IMR-90 (cell line): Measurements from ENCODE around the gene BCAS3. TPM values are rescaled to one million over a fixed set of nuclear protein-coding genes. Genes with fewer than 3 reads are reported as not detected.

Experiments used
- ATAC-seq: fragments of 200-7000 bp; cut with Tn5 transposase; 2 replicates; pipeline ENCODE4 v1.9.1; 2020; ENCODE audit warnings: low read depth, mild to moderate bottlenecking, moderate library complexity
- BruUV-seq: library from RNA; stranded (reverse); fragments of 400-500 nt; replicated peaks from 2 replicates; lab custom pipeline; 2021; lab: Mats Ljungman, UMichigan
- CTCF ChIA-PET: fragments of 300-600 bp; formaldehyde crosslinking; extraction: SDS; loops from one replicate; lab custom pipeline; 2021; ENCODE audit warnings: antibody characterized with exemption; lab: Yijun Ruan, JAX
- POLR2A ChIA-PET: fragments of 300-600 bp; sonication (Branson Sonifier 250); formaldehyde crosslinking; loops from one replicate; lab custom pipeline; 2022; ENCODE audit warnings: antibody characterized with exemption; ENCODE audit not compliant: unreplicated experiment; lab: Charles Lee
- DNase-seq: peaks from one replicate; pipeline ENCODE4 v3.0.0; 2013
- H2AFZ ChIP-seq: replicated peaks from 2 replicates; pipeline ENCODE3; 2013; ENCODE audit warnings: low read length, mild to moderate bottlenecking; ENCODE audit not compliant: poor library complexity
- H2AK5ac ChIP-seq: 2 replicates; pipeline ENCODE4 v1.6.1; 2013; ENCODE audit warnings: low read depth, low read length, inconsistent platforms
- H2AK9ac ChIP-seq: replicated peaks from 2 replicates; pipeline ENCODE3; 2013; ENCODE audit warnings: mild to moderate bottlenecking, low read depth, low read length, moderate library complexity; ENCODE audit not compliant: poor library complexity
- H2BK120ac ChIP-seq: 2 replicates; pipeline ENCODE4 v1.6.1; 2013; ENCODE audit warnings: low read depth, low read length, inconsistent platforms
- H2BK15ac ChIP-seq: 3 replicates; pipeline ENCODE4 v1.6.1; 2013; ENCODE audit warnings: low read depth, low read length, inconsistent platforms
- H2BK20ac ChIP-seq: 2 replicates; pipeline ENCODE4 v1.6.1; 2013; ENCODE audit warnings: low read depth, mild to moderate bottlenecking, inconsistent platforms, low read length, moderate library complexity
- H2BK5ac ChIP-seq: 2 replicates; pipeline ENCODE4 v1.6.1; 2013; ENCODE audit warnings: mild to moderate bottlenecking, low read depth, low read length, inconsistent platforms; ENCODE audit not compliant: poor library complexity, severe bottlenecking
- H3K14ac ChIP-seq: replicated peaks from 2 replicates; pipeline ENCODE4 v1.6.1; 2013; ENCODE audit warnings: low read depth, low read length, inconsistent platforms
- H3K18ac ChIP-seq: 2 replicates; pipeline ENCODE4 v1.6.1; 2013; ENCODE audit warnings: low read depth, low read length, control low read depth
- H3K23ac ChIP-seq: 2 replicates; pipeline ENCODE4 v1.6.1; 2013; ENCODE audit warnings: low read depth, low read length, inconsistent platforms
- H3K27ac ChIP-seq: 2 replicates; pipeline ENCODE4 v1.5.1; 2013; ENCODE audit warnings: mild to moderate bottlenecking, control low read depth, low read length; ENCODE audit not compliant: insufficient read depth
- H3K27me3 ChIP-seq: 2 replicates; pipeline ENCODE4 v1.6.1; 2013; ENCODE audit warnings: low read length; ENCODE audit not compliant: control insufficient read depth, insufficient read depth
- H3K36me3 ChIP-seq: 2 replicates; pipeline ENCODE4 v1.6.1; 2013; ENCODE audit warnings: low read length, mixed read lengths; ENCODE audit not compliant: control insufficient read depth, insufficient read depth
- H3K4ac ChIP-seq: 2 replicates; pipeline ENCODE4 v1.6.1; 2013; ENCODE audit warnings: low read depth, low read length, inconsistent platforms
- H3K4me1 ChIP-seq: 2 replicates; pipeline ENCODE4 v1.6.1; 2013; ENCODE audit warnings: low read length, mixed read lengths; ENCODE audit not compliant: control insufficient read depth, insufficient read depth
- H3K4me2 ChIP-seq: 2 replicates; pipeline ENCODE4 v1.6.1; 2013; ENCODE audit warnings: low read depth, mild to moderate bottlenecking, control low read depth, low read length, moderate library complexity
- H3K4me3 ChIP-seq: 2 replicates; pipeline ENCODE4 v1.5.1; 2013; ENCODE audit warnings: low read depth, mild to moderate bottlenecking, control low read depth, low read length, moderate library complexity; ENCODE audit not compliant: insufficient read depth
- H3K56ac ChIP-seq: 2 replicates; pipeline ENCODE4 v1.6.1; 2013; ENCODE audit warnings: low read length, inconsistent platforms; ENCODE audit not compliant: insufficient read depth; ENCODE audit errors: extremely low read depth
- H3K79me1 ChIP-seq, 2 experiments: 2 replicates each; pipeline ENCODE4 v1.6.1; 2013; ENCODE audit warnings: low read length in 2 of 2, inconsistent platforms in 1 of 2, low read depth in 1 of 2
- H3K9ac ChIP-seq: 2 replicates; pipeline ENCODE4 v1.6.1; 2013; ENCODE audit warnings: low read depth, low read length, control low read depth
- H3K9me1 ChIP-seq: 2 replicates; pipeline ENCODE4 v1.6.1; 2013; ENCODE audit warnings: low read length, inconsistent platforms; ENCODE audit not compliant: insufficient read depth
- H3K9me3 ChIP-seq: 2 replicates; pipeline ENCODE4 v1.6.1; 2013; ENCODE audit warnings: low read length; ENCODE audit not compliant: control insufficient read depth, insufficient read depth
- H4K20me1 ChIP-seq: 2 replicates; pipeline ENCODE4 v1.6.1; 2013; ENCODE audit warnings: low read length, inconsistent platforms; ENCODE audit not compliant: insufficient read depth
- H4K5ac ChIP-seq: 2 replicates; pipeline ENCODE4 v1.6.1; 2013; ENCODE audit warnings: mild to moderate bottlenecking, low read depth, low read length, control low read depth
- H4K8ac ChIP-seq, 2 experiments: 2 replicates each; pipeline ENCODE4 v1.6.1; 2013; ENCODE audit warnings: low read depth in 2 of 2, low read length in 2 of 2, control low read depth in 1 of 2, inconsistent platforms in 1 of 2
- H4K91ac ChIP-seq: 2 replicates; pipeline ENCODE4 v1.6.1; 2013; ENCODE audit warnings: low read depth, low read length, inconsistent platforms; ENCODE audit not compliant: insufficient read depth
- BHLHE40 ChIP-seq: fragments of 150-350 bp; IDR thresholded peaks from 2 replicates; pipeline ENCODE4 v1.6.1; 2016; ENCODE audit warnings: mild to moderate bottlenecking, low read depth, low read length
- CHD1 ChIP-seq: IDR thresholded peaks from 2 replicates; pipeline ENCODE4 v1.6.1; 2012; ENCODE audit warnings: low read depth, low read length, improper control_type of control experiment
- FOS ChIP-seq: fragments of 150-350 bp; IDR thresholded peaks from 2 replicates; pipeline ENCODE4 v1.6.1; 2016; ENCODE audit warnings: low read depth, low read length
- MAFK ChIP-seq: IDR thresholded peaks from 2 replicates; pipeline ENCODE4 v1.6.1; 2012; ENCODE audit warnings: low read depth, low read length, improper control_type of control experiment
- MXI1 ChIP-seq: IDR thresholded peaks from 2 replicates; pipeline ENCODE4 v1.6.1; 2012; ENCODE audit warnings: low read depth, mild to moderate bottlenecking, low read length, moderate library complexity, borderline replicate concordance
- POLR2A ChIP-seq: IDR thresholded peaks from 2 replicates; pipeline ENCODE4 v1.6.1; 2012; ENCODE audit warnings: mild to moderate bottlenecking, low read depth, low read length
- RAD21 ChIP-seq: IDR thresholded peaks from 2 replicates; pipeline ENCODE4 v1.6.1; 2012; ENCODE audit warnings: low read length, improper control_type of control experiment
- SMC3 ChIP-seq: fragments of 150-350 bp; IDR thresholded peaks from 2 replicates; pipeline ENCODE4 v1.6.1; 2016; ENCODE audit warnings: low read depth, mild to moderate bottlenecking, antibody characterized with exemption, low read length, moderate library complexity
- WGBS, 2 experiments: methylation state at CpG; one replicate each; pipeline versions ENCODE4 v1.1.5 to v1.1.7; 2013; ENCODE audit warnings: missing lambda C conversion rate in 2 of 2; ENCODE audit not compliant: insufficient read length in 1 of 2; ENCODE audit errors: extremely low coverage in 2 of 2; 5-methylcytosine and 5-hydroxymethylcytosine counted together
- dilution Hi-C: fragments of 300-500 bp; cut with HindIII; formaldehyde crosslinking; loops from one replicate; pipeline ENCODE4 v1.14.3; 2018; ENCODE audit warnings: low sequenced_read_pairs; ENCODE audit not compliant: unreplicated experiment
- in situ Hi-C: fragments of 300-500 bp; cut with MboI; formaldehyde crosslinking; loops from 3 replicates; pipeline ENCODE4 v1.14.3; 2019; ENCODE audit warnings: low sequenced_read_pairs, inconsistent platforms, mixed read lengths
- intact Hi-C: fragments of 100-400 bp; cut with micrococcal nuclease; formaldehyde crosslinking; loops from 2 replicates; pipeline ENCODE4 v1.10.0; 2022
- polyA plus RNA-seq, 3 experiments: library from polyadenylated mRNA; depleted of rRNA; stranded (reverse); fragments of >200 nt; gene quantifications; 2 replicates each; pipeline ENCODE4 v1.2.3, GENCODE V29; 2012; ENCODE audit warnings: low replicate concordance in 1 of 3
- total RNA-seq: library from RNA; depleted of rRNA; stranded (reverse); fragments of >200 nt; gene quantifications from 2 replicates; pipeline ENCODE4 v1.2.3, GENCODE V29; 2012
- TF ChIP-seq, protein P1 (sequence below): fragments of 150-350 bp; IDR thresholded peaks from 2 replicates; pipeline ENCODE4 v1.6.1; 2017; ENCODE audit warnings: mild to moderate bottlenecking, antibody characterized with exemption, low read length, low read depth
- TF ChIP-seq, protein P2 (sequence below): fragments of 150-350 bp; IDR thresholded peaks from 2 replicates; pipeline ENCODE4 v1.6.1; 2016; ENCODE audit warnings: low read depth, mild to moderate bottlenecking, low read length, moderate library complexity, borderline replicate concordance

The BCAS3 gene
- total and polyA plus RNA-seq, 2 of the 4 experiments (the other 2 are of a cell fraction), result 6.3 to 27.1 TPM

DNA sequence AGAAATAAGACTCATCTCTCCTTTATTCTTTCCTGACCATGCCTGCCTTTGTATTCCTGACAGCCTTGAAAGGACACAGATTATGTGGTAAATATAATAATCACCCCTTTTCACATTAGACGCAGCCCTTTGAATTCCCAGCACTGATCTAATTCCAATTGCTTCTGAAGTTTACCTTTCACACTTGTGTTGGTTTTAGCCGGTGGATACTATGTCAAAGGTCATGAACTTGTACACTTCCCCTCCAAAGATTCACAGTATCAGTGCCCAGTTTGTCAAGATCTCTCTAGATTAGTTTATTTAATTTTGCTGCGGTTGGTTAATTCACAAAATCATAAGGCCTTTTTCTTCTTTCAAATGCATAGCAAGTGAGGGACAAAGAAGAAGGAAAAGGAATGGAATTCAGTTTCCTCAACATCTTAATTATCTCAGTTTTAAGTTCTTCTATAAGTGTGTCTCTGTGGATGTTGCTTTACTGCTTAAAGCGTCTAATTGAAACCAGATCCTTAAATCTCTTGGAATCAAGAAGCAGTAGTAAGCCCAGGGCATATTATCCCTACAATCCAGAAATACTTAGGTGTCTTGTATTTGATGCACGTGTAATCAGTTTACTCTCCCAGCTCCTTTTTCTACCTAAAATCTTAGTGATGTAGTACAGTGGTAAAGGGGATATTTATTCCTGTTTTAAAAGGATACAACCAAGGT lies 547.7 kb downstream of the BCAS3 start:
- in situ Hi-C loops, result no loop called here
- H3K36me3 ChIP-seq, result no peaks in the 10 kb centered on the region
- H2AFZ ChIP-seq, result no peak overlapping the region
- no peaks in the 10 kb centered on the region for H4K20me1 ChIP-seq
- no peak overlapping the region for H3K23ac ChIP-seq
- DNase-seq, result no peak
- no peak overlapping the region for H3K4me2 ChIP-seq
- no TSS peak for BruUV-seq
- H4K91ac ChIP-seq, result no peak overlapping the region
- no peak overlapping the region for H2BK120ac ChIP-seq
- H3K4ac ChIP-seq, result no peak overlapping the region
- H2BK15ac ChIP-seq, result no peak overlapping the region
- no peak overlapping the region for H4K5ac ChIP-seq
- dilution Hi-C loops, result no loop called here
- intact Hi-C loops, result no loop called here
- no peak for ATAC-seq
- no CpG with 5 or more reads among the region's 5 CpGs for WGBS, 2 experiments
- no peak overlapping the region for H3K4me3 ChIP-seq
- H3K27me3 ChIP-seq, result no peaks in the 10 kb centered on the region
- POLR2A ChIA-PET, result no interaction called here
- TF ChIP-seq, protein P1, sequence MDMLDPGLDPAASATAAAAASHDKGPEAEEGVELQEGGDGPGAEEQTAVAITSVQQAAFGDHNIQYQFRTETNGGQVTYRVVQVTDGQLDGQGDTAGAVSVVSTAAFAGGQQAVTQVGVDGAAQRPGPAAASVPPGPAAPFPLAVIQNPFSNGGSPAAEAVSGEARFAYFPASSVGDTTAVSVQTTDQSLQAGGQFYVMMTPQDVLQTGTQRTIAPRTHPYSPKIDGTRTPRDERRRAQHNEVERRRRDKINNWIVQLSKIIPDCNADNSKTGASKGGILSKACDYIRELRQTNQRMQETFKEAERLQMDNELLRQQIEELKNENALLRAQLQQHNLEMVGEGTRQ, result no peak
- TF ChIP-seq MXI1, result no peak
- no peak for TF ChIP-seq RAD21
- no peak for TF ChIP-seq FOS
- TF ChIP-seq SMC3, result no peak
- no peak for TF ChIP-seq MAFK
- TF ChIP-seq BHLHE40, result no peak
- TF ChIP-seq CHD1, result no peak
- TF ChIP-seq POLR2A, result no peak
- TF ChIP-seq, protein P2, sequence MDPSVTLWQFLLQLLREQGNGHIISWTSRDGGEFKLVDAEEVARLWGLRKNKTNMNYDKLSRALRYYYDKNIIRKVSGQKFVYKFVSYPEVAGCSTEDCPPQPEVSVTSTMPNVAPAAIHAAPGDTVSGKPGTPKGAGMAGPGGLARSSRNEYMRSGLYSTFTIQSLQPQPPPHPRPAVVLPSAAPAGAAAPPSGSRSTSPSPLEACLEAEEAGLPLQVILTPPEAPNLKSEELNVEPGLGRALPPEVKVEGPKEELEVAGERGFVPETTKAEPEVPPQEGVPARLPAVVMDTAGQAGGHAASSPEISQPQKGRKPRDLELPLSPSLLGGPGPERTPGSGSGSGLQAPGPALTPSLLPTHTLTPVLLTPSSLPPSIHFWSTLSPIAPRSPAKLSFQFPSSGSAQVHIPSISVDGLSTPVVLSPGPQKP, result no peak
- no peak overlapping the region for H3K56ac ChIP-seq
- H2BK20ac ChIP-seq, result no peak overlapping the region
- H3K9me3 ChIP-seq, result no peaks in the 10 kb centered on the region
- H3K4me1 ChIP-seq, result peaks cover 10% of the 10 kb centered on the region; the same call in 1 of the 2 replicates
- H3K9ac ChIP-seq, result no peak overlapping the region
- no peak overlapping the region for H4K8ac ChIP-seq
- CTCF ChIA-PET, result interaction anchor here (0.6 kb wide), 1 partner anchor 28 kb away, joined by 4 read pairs; no protein-coding TSS in a partner anchor
- H3K27ac ChIP-seq, result no peak overlapping the region
- H3K9me1 ChIP-seq, result peaks cover 5% of the 10 kb centered on the region
- H3K18ac ChIP-seq, result no peak overlapping the region
- H3K14ac ChIP-seq, result no peak overlapping the region
- H3K79me1 ChIP-seq, result peaks cover 0 to 4% of the 10 kb centered on the region in 2 experiments; a peak in 2 of 4 replicates
- no peak overlapping the region for H2AK9ac ChIP-seq
- no peak overlapping the region for H2BK5ac ChIP-seq
- H2AK5ac ChIP-seq, result no peak overlapping the region
